Panc1 (cell line): ENCODE results near the gene ATP1A1.

ENCODE experiments used
- POLR2AphosphoS5 ChIP-seq: IDR thresholded peaks from 2 replicates; pipeline ENCODE4 v1.6.1; 2012; ENCODE audit warnings: mild to moderate bottlenecking, low read depth, low read length, moderate library complexity
- REST ChIP-seq, 2 experiments: IDR thresholded peaks; 2 replicates each; pipeline ENCODE4 v1.6.1; 2011 to 2012; ENCODE audit warnings: low read depth in 2 of 2, control low read depth in 1 of 2, low read length in 1 of 2, mild to moderate bottlenecking in 1 of 2, moderate library complexity in 1 of 2; ENCODE audit not compliant: insufficient read depth in 1 of 2
- TCF7L2 ChIP-seq: IDR thresholded peaks from 2 replicates; pipeline ENCODE4 v1.6.1; 2011; ENCODE audit warnings: mild to moderate bottlenecking, low read depth, low read length, inconsistent platforms
- TF ChIP-seq, protein P1 (sequence below): fragments of 450-650 bp; IDR thresholded peaks from 2 replicates; pipeline ENCODE4 v1.5.1; 2017; ENCODE audit warnings: mild to moderate bottlenecking

- TF ChIP-seq, protein P1, sequence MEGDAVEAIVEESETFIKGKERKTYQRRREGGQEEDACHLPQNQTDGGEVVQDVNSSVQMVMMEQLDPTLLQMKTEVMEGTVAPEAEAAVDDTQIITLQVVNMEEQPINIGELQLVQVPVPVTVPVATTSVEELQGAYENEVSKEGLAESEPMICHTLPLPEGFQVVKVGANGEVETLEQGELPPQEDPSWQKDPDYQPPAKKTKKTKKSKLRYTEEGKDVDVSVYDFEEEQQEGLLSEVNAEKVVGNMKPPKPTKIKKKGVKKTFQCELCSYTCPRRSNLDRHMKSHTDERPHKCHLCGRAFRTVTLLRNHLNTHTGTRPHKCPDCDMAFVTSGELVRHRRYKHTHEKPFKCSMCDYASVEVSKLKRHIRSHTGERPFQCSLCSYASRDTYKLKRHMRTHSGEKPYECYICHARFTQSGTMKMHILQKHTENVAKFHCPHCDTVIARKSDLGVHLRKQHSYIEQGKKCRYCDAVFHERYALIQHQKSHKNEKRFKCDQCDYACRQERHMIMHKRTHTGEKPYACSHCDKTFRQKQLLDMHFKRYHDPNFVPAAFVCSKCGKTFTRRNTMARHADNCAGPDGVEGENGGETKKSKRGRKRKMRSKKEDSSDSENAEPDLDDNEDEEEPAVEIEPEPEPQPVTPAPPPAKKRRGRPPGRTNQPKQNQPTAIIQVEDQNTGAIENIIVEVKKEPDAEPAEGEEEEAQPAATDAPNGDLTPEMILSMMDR = no peak
- TF ChIP-seq REST (IDR thresholded peaks at IDR 0.05; ENCODE audit: insufficient read depth in 1 of 2, low read depth in 2 of 2, low read length in 1 of 2) = no peak
- TF ChIP-seq POLR2AphosphoS5 = no peak
- TF ChIP-seq TCF7L2 = no peak
Measured at GRCh38 chr1:116379057-116379630, 6.1 kb downstream of the ATP1A1 start.
